Measurements from ENCODE around the gene FDXR. TPM values are rescaled to one million over a fixed set of nuclear protein-coding genes. Genes with fewer than 3 reads are reported as not detected.

Gene FDXR
- total RNA-seq, 1 donor from 2014 or later, result 4.3 TPM

DNA sequence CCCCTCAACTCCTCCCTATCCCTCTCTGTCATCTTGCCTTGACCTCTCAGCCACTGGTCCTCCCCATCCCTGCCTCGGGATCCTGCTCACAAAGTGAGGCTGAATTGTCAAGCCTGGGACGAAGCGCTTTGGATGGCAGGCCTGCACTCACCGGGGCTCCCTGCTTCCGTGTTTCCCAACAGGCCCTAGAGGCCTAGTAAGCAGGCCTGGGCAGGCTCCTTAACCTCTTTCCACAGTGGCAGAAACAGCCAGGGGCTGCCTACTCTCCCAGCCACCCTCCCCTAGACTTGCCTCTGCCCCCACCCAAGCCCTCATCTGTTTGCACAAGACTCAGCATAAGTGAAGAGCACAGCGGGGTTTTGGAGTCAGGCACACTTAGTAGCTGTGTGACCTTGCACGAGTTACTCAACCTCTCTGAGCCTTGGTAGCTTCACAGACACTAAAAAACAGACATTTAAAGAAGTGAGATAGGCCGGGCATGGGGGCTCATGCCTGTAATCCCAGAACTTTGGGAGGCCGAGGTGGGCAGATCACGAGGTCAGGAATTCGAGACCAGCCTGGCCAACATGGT, 25.7 kb upstream of the FDXR start:
- DNase-seq, result peak; percentile 44

DNA sequence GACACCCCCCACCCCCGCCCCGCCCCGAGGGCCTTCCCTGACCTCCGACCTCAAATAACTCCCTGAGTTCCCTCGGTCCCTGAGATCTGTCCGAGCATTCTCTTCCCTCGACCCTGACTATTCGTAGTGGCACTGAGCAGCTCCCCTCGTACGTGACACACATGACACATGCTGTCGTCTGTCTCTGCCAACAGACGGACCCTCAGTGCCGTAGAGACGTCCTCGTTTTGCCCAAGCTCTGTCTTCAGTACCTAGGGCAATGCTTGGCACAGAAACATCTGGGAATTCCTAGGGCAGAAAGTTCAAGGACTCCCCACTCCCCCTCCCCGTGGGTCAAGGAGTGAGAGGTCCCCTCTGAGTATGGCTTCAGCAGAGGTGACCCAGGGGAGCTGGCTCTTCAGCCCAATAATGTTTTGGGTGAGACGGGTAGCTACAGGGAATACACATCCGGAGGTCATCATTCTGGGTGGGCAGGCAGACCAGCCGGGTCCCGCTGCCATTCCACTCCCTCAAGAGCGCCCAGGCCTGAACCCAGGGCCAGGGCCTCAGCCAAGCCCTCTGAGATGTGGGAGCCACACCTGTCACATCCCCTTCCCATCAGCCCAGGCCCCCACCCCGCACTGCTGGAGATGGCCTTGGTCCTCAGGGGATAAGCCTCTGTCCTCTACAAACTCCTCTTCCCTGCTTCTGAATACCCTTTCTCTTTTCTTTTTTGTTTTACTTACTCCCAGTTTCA, 21.3 kb upstream of the FDXR start:
- DNase-seq, result no peak

DNA sequence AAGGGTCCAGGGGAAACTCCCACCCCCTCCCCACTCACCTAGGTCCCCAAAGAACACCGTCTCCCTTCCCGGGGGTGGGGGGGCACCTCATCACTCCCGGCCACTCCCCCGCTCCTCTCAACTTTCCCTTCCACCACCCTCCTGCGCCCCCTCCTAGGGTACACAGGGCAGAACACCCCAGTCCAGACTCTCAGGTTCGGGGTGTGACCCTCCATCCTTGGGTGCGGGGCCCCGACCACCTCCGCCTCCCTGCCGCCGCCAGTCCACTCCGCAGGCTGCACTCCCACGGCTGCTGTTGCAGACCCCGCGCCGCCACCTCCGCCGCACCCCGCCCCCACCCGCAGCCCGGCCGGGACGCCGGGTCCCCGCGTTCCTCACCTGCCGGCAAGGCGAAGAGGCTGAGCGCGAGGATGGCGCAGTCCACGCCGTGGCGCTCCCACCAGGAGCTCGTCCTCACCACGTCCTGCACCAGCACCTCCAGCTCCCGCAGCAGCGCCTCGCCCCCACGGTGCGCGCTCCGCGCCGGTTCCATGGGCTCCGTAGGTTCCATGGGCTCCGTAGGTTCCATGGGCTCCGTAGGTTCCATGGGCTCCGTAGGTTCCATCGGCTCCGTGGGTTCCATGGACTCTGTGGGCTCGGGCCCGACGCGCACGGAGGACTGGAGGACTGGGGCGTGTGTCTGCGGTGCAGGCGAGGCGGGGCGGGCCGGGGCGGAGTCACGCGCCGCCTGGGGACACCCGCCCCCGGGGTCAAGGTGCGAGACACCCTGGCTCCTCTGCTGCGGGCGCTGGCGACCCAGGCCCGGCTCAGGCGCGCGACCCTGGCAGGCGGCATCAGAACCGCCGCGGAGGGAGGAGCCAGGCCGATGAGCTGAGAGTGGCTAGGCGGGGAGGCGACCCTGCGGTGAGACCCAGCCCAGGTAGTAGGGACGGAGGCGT, 20.4 kb upstream of the FDXR start, which contains the start of gene FADS6:
FADS6 (minus strand) TSS at position 660 of the 938 bp plus-strand sequence; CDS start at position 622, 38 bp downstream.
- DNase-seq, result no peak

DNA sequence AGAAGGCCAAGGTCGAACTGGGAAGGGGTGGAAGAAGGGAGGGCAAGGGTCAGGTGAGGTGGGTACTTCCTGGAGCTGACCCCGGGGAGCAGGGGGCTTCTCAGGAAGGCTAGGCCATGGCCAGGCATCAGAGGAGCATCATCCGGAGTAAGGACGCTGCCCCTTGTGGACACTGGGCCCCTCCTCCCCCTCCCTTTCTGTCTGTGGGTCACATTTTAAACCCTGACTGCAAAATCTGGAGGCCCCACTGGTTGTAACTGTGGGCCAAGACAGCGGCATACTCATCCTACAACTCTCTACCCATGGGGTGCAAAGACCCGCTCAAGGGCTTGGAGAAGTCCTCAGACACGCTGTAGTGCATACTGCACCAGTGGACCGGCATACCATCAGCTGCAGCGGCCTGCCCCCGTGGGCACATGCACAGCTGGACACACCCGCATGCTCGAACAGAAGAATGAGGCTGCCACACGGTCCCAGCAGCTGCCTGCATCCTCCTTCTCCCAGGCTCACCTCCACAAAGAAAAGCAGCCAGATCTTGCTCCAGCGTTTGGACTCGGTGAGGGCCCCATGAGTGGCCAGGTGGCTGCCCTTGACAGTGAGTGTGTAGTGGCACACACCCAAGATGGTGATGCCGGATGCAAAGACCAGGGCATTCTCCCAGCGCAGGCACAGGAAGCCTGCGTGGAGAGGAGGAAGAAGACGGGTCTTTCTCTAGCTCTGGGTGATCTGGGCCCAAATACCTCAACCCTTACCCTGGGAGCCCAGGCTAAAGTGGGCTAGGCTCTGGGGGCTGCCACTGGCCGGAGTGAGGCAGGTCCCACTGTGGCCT, 19.4 kb upstream of the FDXR start:
- DNase-seq, result no peak

DNA sequence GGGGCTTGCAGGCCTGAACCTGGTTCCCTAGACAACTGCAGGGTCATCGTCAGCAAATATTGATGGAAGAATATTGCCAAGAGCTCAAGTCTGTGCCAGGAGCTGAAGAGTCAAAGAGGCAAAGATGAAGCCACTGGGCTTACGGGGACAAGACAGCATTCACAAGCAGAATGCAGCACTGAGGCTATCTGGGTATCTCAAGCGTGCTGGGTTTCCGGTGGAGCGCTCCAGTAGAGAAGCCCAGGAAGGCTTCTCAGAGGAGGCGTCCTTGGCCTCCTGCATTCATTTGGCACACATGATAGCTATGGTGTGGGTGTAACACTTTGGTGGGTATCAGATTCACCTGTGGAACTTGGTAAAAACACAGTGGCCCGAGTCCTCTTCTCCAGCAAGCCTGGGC, 17.8 kb upstream of the FDXR start:
- DNase-seq, result no peak

DNA sequence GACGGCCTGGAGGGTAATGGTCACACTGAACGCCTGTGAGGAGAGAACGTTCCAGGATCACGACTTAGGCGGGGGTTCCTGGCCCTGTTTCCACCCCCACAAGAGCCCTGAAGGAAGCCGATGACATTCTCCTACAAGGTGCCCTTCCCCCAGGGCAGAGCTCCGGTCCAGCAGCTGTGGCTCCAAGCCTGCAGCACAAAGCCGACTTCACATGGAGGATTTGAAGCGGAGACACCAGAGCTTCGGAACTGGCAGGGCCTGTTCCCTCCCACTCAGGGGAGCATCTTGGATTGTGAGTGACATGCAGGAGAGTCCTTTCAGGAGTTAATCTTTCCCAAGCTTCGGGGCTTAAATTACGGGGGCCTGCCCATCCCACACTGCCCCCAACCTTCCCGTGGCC, 15.7 kb upstream of the FDXR start:
- DNase-seq, result no peak

DNA sequence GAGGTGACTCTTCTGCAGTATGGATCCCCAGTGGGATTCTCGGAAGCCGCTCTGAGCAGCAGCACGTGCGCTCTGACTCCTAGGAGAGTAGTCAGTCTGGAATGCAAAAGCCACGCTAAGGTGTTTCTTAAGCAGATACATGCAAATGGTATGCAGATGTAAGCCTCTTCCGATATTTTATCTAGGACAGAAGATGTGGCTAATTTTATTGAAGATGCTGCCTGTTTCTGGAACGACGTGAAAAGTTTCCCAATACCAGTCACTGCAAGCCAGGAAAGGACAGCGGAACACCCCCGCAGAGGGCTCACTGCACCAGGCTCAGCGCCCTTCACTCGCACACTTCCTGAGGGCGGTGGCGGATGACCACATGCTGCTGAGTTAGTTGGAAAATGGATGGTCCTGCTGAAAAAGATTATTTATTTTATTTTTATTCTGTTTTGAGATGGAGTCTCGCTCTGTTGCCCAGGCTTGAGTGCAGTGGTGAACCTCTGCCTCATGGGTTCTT, 10.5 kb upstream of the FDXR start:
- DNase-seq, result no peak

DNA sequence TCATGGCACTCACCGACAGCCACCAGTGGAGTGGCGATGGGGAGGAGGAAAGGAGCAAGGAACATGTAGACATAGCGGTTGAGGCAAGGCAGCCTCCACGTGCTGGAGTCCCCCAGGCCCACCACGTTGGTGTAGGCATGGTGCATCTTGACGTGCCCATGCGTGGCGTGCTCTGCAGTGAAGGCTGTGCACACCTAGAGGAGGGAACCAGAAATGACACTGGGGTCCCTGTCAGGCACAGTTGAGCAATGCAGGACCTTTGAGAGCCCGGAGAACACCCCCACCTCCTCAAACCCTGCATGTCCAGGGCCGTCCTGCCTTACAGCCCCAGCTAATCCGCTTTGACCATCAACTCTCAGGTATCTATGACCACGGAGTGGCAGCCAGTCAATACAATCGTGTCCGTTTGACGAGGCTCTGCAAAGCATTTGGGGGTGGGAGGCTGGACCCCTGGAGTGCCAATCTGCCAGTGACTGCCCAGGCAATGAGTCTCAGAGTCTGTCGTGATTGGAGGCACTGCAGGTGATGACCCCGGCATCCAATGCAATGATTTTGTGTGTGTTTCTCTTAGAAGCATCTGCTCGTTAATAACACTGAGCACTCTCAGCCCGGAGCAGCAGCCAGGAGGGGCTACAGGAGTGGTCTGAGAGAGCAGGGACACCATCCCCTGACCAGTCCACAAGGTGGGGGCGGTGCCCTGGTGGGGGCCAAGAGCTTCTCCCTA, 9.9 kb upstream of the FDXR start:
- DNase-seq, result no peak

DNA sequence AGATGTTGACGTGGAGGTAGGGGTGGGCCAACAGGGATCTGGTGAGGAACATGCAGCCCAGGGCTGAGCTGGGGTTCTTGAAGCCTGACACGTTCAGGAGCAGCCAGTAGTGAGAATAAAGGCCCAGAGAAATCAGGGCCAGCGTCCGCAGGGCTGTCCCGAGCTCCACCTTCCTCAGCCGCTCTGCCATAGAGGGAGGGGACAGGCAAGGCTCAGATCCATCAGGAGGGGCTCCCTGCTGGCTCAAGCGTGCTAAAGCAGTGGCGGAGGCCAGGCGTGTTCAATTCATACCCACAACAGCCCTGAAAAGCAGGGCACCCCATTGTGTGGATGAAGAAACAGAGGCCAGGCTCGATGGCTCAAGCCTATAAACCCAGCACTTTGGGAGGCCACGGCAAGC, 8.3 kb upstream of the FDXR start:
- DNase-seq, result no peak

DNA sequence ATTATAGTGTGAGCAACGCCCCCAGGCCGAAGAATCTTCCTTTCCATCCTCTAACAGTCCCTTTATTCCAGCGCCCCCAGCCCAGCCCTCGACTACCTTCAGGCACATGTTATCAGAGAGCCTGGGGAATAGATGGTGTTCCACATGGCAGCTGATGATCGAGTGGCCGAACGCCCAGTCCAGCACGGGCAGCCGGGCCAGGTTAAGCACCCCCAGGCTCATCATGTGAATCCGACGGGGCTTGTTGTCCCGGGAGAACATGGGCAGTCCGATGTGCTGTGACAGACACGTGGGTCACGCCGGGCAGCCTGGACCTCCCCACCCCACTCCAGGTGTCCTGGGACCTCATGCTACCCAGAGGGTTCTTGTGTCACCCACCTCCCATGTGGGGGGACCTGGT, 6.5 kb upstream of the FDXR start:
- DNase-seq, result no peak

DNA sequence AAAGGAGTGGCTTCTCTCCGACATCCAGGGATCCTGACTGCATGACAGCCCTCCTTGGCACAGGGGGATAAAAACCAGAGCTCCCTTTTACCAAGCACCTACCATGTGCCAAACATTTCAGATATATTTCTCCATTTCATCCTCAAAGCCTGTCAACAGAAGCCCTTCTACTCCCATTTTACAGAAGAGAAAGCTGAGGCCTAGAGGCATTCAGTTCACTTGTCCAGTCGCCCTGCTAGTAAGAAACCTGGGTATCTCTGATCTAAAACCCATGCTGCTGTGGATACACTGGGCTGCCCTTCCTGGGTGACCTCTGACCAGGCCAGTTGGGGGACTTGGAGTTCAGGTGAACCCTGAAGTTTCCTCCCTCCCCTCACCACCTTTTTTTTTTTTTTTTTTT, 5.9 kb upstream of the FDXR start:
- no peak for DNase-seq

DNA sequence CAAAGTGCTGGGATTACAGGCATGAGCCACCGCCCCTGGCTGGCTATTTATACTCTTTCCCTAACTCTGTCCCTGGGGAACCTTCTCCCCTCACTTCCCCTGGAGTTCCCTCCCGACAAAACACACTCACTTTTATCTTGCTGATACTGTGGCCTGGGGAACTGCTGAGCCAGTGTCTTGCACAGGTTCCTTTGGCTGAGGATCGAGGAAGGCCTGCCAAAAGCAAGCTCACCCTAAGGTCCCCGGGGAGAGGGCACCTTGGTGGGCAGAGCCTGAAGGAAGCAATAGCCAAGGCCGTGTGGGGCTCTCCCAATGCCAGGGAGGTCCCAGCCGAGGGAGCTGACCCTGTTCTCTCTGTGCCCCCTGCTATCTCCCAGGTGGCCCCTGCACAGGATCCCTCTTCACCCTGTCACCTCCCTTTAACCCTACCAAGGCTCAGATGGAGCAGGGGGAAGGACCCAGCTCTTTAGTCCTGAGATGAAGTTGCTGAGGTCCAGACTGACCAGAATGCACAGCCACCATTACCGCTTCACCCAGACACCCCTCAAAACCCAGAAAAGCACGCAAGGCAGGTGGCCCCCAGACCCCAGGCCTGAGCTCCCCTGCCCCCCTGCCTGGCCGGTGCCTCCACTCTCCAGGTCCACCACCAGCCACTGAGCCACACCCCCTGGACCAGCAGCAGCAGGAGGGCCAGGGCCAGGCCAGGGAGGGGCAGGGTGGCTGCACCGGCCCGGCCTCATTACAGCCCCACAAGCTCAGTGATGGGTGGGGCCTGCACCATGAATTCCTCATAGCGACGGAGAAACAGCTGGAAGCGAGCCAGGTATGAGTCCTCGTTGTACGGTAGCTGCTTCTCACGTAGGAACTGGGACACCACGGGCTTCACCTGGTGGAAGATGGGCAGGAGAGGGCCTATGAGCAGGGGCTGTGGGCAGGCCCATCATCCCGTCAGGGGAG, 5.1 kb upstream of the FDXR start:
- DNase-seq, result peak; percentile 58

DNA sequence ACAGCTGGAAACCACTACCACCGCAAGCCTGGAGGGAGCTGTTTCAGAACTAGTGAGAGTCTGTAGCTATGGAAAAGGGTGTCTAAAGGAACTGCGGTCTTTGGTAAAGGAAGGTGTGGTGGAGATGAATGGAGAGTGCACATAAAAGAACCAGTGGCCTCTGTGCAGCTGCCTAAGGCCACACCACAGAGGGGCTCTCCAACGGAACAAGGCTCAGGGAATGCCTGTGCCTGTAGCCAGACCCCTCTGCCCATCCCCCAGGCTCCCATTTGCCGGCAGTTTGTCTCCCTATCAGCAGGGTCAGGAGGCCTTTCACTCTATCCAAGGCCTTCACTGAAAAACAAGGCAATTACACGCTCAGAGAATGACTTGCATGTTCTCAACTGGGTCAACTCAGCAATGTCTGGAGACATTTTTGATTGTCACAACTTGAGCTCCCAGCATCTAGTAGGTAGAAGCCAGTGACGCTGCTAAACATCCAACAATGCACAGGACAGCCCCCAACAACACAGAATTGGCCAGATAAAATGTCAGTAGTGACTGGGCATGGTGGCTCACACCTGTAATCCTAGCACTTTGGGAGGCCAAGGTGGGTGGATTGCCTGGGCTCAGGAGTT, 3.3 kb upstream of the FDXR start:
- no peak for DNase-seq

DNA sequence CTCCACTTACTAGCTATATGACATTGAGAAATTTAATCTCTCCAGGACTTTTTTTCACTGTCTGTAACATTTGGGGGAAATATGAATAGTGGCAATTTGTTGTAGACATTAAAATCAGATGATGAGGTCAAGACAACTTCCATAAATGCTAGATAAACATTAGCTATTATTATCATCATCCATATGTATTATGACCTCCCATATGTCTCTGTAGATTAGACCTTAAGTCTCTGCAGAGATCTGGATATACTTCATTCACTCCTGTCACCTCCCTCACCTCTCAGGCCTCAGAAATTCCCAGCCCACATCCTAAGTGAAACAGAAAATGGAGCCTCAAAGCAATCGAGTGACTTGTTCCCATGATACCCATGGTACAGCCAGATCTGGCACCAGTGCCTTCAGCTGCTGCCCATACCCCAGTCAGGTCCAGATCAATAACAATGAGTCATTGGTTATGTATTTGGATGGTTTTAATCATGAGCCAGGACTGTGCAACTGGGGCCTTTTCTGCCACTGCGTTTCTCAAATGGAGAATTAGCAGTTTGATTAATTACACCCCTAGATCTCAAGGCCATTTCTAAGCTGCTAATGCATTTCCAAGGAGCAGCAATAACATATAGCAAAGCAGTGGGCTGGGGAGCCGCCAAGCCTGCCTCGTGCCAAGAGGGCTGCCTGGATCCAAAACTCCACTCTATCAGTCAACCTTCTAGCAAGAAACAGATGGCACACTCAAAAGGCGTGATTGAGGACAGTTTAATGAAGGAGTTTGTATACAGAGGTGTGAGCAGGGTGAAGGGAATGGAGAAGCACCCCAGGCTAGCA, 2.6 kb upstream of the FDXR start:
- DNase-seq, result no peak

DNA sequence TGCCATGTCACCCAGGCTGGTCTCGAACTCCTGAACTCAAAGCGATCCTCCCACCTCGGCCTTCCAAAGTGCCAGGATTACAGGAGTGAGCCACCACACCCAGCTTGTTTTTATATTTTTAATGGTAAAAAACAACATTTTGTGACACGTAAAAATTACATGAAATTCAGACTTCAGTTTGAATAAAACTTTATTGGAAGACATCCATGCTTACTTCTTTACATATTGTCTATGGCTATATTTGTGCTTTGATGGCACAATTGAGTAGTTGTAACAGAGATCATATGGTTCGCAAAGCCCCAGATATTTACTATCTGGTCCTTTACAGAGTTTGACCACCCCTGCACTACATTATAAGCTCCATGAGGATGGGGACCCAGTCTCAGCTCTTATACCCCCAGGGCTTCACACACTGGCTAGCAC, 1.8 kb upstream of the FDXR start:
- DNase-seq, result no peak

DNA sequence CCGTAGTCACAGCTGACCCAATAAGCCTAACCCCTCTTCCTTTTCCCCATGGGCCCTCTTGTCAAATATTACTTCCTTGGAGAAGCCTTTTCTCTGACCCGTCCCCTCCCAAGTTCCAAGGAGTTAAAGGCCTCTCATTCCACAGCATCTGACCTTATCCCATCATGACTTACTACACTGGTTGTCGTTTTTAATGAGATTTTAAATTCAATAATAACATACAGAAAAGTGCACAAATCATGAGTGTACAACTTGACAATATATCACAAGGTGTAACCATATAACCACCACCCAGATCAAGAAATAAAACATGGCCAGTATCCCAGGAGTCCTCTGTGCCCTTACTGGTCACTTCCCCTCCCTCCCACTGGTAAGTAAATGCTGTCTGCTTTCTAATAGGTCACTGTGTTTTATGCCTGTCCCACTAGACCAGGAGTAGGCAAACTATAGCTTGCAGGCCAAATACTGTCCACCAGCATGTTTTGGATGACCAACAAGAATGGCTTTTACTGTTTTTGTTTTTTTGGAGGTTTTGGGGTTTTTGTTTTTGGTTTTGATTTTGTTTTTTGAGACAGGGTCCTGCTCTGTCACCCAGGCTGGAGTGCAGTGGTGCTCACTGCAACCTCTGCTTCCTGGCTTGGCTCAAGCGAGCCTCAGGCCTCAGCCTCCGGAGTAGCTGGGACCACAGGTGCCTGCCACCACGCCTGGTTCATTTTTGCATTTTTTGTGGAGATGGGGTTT, 1.2 kb upstream of the FDXR start:
- no peak for DNase-seq

DNA sequence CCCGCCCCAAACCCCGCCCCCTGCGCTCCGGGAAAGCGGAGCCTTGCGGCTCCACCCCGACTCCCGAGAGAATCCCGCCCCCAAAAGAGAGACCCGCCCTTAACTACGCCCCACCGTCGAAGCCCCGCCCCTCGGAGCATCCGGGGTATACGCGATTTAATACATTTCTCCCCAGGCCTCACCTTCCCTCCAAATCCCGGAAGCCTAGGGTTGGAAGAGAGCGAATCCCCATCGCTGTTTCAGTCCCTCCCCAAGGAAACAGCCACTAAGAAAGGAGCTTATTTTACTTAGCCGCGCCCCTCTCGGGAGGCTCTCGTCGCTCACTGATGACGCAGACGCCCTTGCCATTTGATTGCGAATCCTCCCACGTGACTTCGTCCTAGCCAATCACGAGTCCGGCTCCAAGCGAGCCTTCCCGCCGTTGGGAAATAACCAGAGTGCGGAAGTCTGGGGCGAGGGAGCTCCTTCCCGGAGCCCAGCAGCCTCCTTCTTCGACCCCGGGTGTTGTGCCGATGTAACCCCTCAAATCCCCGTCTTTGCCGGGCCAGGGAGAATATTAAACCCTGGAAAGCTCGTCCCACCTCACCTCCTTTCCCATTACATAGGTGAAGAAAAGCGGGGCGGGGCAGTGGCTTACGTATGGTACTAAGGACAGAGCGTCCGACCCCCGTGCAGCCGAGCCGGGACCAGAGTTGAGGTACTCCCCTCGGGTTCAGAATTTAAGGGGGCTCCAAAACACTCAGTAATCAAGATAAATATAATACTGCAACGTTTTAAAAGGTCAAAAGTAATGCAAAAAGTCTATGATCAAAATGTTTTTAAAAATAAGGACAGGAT, 461 bp upstream of the FDXR start:
- DNase-seq, result peak; percentile 100

Measured in tongue (tissue), 2 donors.